Neural progenitor cell (in vitro differentiated cells): ENCODE measurements around the gene SRSF10.

Source experiments
- CTCF ChIP-seq: fragments of 200-600 bp; sonication (generic); IDR thresholded peaks from 2 replicates; pipeline ENCODE4 v1.5.1; 2017; ENCODE audit warnings: antibody characterized with exemption, mild to moderate bottlenecking
- EZH2 ChIP-seq: fragments of 200-600 bp; sonication (generic); IDR thresholded peaks from 2 replicates; pipeline ENCODE4 v1.6.1; 2017; ENCODE audit warnings: antibody characterized with exemption, mild to moderate bottlenecking, moderate library complexity
- EZH2phosphoT487 ChIP-seq: fragments of 200-600 bp; sonication (generic); IDR thresholded peaks from 2 replicates; pipeline ENCODE4 v1.6.1; 2017; ENCODE audit warnings: antibody characterized with exemption

GRCh38 chr1:23958810-23959460 lies 21.2 kb downstream of the SRSF10 start:
- TF ChIP-seq CTCF (peak; percentile 22), EZH2 (peak; percentile 53), EZH2phosphoT487 (no peak)
